ENCODE results near the gene RAB43. TPM values are rescaled to one million over a fixed set of nuclear protein-coding genes. Genes with fewer than 3 reads are reported as not detected.

Gene RAB43
- total RNA-seq, 1 donor from 2014 or later = 3.7 TPM

DNA sequence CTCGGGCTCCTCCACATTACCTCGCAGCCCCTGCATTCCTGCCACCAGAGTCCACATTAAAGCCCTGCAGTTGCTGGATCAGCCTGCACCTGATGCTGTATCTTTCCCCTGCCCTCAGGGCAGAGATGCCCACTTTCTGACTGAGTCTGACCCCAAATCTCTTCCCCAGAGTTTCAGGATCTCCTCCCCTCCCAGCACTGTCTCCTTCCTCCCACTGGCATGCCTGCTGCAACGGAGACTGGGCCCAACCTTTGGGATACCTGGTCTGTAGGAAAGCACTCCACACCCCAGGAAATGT, 81.6 kb downstream of the RAB43 start:
- Histone ChIP-seq H3K9me3 (ENCODE audit: control insufficient read depth in 3 of 3, low read length in 3 of 3) (no peaks in the 10 kb centered on the region), H3K4me1 (ENCODE audit: control insufficient read depth in 3 of 3, insufficient read depth in 3 of 3, low read length in 3 of 3) (peaks cover 0 to 4% (median 4%) of the 10 kb centered on the region in 3 donors), H3K27ac (ENCODE audit: low read depth, low read length) (no peak overlapping the region), H3K4me3 (ENCODE audit: low read length in 3 of 3) (no peak overlapping the region), H3K9ac (ENCODE audit: low read depth in 1 of 3, low read length in 3 of 3) (no peak overlapping the region), H3K36me3 (ENCODE audit: control insufficient read depth in 3 of 3, insufficient read depth in 3 of 3, low read length in 3 of 3) (peaks cover 0 to 3% (median 0%) of the 10 kb centered on the region in 3 donors), H3K27me3 (ENCODE audit: control insufficient read depth in 3 of 3, insufficient read depth in 3 of 3, low read length in 3 of 3) (peaks cover 0 to 8% (median 0%) of the 10 kb centered on the region in 3 donors)

DNA sequence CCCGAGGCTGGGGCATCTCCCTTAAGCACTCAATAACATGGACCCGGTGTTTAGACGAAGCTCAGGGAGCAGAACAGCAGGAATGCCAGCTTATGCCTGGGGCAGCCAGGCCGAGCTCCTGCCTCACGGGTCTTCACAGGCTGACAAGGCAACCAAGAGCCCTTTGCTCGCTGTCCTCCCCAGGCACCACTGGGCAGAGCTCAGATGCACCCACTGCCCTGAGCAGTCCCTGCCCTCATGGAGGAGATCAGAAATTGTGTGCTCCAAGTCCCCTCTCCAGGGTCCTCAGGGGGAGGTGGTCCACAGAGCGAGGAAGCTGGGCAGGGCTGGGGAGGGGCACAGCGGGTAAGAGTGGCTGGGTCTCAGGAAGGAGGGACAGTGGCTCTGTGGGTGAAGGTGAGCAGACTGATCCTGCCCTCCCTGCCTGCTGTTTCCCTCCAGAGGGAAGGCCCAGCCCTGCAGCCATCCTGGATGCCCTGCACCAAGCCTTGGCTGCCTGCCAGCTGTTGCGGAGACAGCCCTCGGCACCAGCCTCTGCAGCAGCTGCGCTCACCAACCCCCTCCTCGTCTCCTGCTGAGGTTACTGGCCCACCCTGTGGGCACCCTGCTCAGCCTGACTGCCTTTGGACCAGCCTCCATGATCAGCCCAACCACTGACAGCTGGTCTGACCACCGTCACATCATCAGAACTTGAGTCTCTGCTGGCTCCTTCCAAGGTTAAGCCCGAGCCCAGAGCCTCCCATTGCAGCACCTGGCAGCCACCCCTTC, 82.1 kb downstream of the RAB43 start:
- no peaks in the 10 kb centered on the region for H3K9me3 ChIP-seq (ENCODE audit: control insufficient read depth in 3 of 3, low read length in 3 of 3)
- peaks cover 0 to 3% (median 0%) of the 10 kb centered on the region in 3 donors for H3K36me3 ChIP-seq (ENCODE audit: control insufficient read depth in 3 of 3, insufficient read depth in 3 of 3, low read length in 3 of 3)
- H3K27me3 ChIP-seq (ENCODE audit: control insufficient read depth in 3 of 3, insufficient read depth in 3 of 3, low read length in 3 of 3) = peaks cover 0 to 5% (median 0%) of the 10 kb centered on the region in 3 donors
- no peak overlapping the region for H3K27ac ChIP-seq (ENCODE audit: low read depth, low read length)
- H3K4me3 ChIP-seq (ENCODE audit: low read length in 3 of 3) = no peak overlapping the region
- no peak overlapping the region for H3K9ac ChIP-seq (ENCODE audit: low read depth in 1 of 3, low read length in 3 of 3)
- H3K4me1 ChIP-seq (ENCODE audit: control insufficient read depth in 3 of 3, insufficient read depth in 3 of 3, low read length in 3 of 3) = peaks cover 0 to 4% (median 4%) of the 10 kb centered on the region in 3 donors

DNA sequence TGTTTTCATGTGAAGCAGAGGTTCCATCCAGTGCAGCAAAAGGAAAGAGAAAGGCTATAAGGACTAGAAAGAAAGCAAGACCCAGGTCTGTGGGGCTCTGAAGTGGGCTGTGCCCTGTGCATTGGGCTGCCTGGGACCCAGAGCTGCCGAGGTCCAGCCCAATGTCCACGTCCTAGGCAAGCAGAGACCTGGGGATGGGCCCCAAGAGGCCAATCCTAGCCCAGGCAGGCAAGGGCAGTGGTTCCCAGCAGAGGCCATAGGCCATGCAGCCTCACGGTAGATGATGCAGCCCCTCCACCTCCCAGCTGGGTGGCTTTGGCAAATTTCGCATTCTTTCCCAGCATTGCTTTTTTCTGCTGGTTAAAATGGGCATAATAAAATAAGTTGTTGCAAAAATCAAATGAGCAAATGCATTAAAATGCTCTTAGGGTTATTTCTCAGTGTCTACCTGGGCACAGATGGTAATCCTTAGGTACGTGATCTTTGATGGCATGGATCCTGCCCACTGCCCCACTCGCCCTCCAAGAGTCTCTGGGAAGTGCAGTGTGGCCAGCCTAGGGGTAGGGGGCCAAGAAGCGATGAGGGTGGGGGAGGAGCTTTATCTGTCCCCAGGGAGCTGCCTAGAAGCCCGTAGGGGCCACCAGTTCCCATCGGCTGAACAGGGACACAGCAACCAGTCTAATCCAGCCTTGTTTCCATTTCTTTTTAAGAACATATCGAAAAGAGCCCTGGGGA, 83.3 kb downstream of the RAB43 start:
- H3K9me3 ChIP-seq (ENCODE audit: control insufficient read depth in 3 of 3, low read length in 3 of 3) = no peaks in the 10 kb centered on the region
- no peak overlapping the region for H3K9ac ChIP-seq (ENCODE audit: low read depth in 1 of 3, low read length in 3 of 3)
- H3K27me3 ChIP-seq (ENCODE audit: control insufficient read depth in 3 of 3, insufficient read depth in 3 of 3, low read length in 3 of 3) = peaks cover 0 to 5% (median 0%) of the 10 kb centered on the region in 3 donors
- no peak overlapping the region for H3K27ac ChIP-seq (ENCODE audit: low read depth, low read length)
- H3K36me3 ChIP-seq (ENCODE audit: control insufficient read depth in 3 of 3, insufficient read depth in 3 of 3, low read length in 3 of 3) = peaks cover 0 to 3% (median 0%) of the 10 kb centered on the region in 3 donors
- H3K4me3 ChIP-seq (ENCODE audit: low read length in 3 of 3) = no peak overlapping the region
- H3K4me1 ChIP-seq (ENCODE audit: control insufficient read depth in 3 of 3, insufficient read depth in 3 of 3, low read length in 3 of 3) = peaks cover 0 to 4% (median 4%) of the 10 kb centered on the region in 3 donors

Other genes starting within 250 kb of the RAB43 start
- 32.9 TPM for gene ACAD9, start 242.2 kb downstream of the RAB43 start, total RNA-seq
- 1.6 TPM for gene CFAP92, start 127.7 kb downstream of the RAB43 start, total RNA-seq
- 1.0 TPM for gene EFCC1, start 120.5 kb downstream of the RAB43 start, total RNA-seq
- gene GP9, start 61.0 kb downstream of the RAB43 start, total RNA-seq = not detected
- gene ISY1, start 39.3 kb upstream of the RAB43 start, total RNA-seq = 27.1 TPM
- gene CNBP, start 62.1 kb upstream of the RAB43 start, total RNA-seq = 228 TPM
- gene COPG1, start 127.8 kb upstream of the RAB43 start, total RNA-seq = 120 TPM
- gene HMCES, start 157.1 kb upstream of the RAB43 start, total RNA-seq = 17.2 TPM